Vagina (tissue), 2 donors: ENCODE results near the gene DNAH3. TPM values are rescaled to one million over a fixed set of nuclear protein-coding genes. Genes with fewer than 3 reads are reported as not detected.

Experiments
- DNase-seq, 2 donors: peaks; one replicate each; pipeline ENCODE4 v3.0.0-alpha.2; 2017; ENCODE audit errors: extremely low spot score in 2 of 2
- H3K27ac ChIP-seq: fragments of 200-600 bp; sonication (generic); one replicate; pipeline ENCODE4 v1.5.1; 2019
- H3K27me3 ChIP-seq: fragments of 200-600 bp; sonication (generic); one replicate; pipeline ENCODE4 v1.5.1; 2019
- H3K36me3 ChIP-seq, 2 donors: fragments of 200-600 bp; sonication (generic); one replicate each; pipeline ENCODE4 v1.5.1; 2017 to 2019
- H3K4me1 ChIP-seq: fragments of 200-600 bp; sonication (generic); one replicate; pipeline ENCODE4 v1.5.1; 2019
- H3K4me3 ChIP-seq, 2 donors: fragments of 200-600 bp; sonication (generic); 1 replicate in 1 of 2; 2 replicates in 1 of 2; pipeline ENCODE4 v1.5.1; 2016 to 2019
- H3K9me3 ChIP-seq: fragments of 200-600 bp; sonication (generic); one replicate; pipeline ENCODE4 v1.5.1; 2019
- CTCF ChIP-seq, 3 experiments: fragments of 450-650 bp in 2 of 3; fragments of 200-600 bp in 1 of 3; sonication (generic) in 1 of 3; IDR thresholded peaks; one replicate each; pipeline ENCODE4 v1.5.1; 2017 to 2019; ENCODE audit warnings: antibody characterized with exemption in 3 of 3, mild to moderate bottlenecking in 2 of 3, moderate library complexity in 2 of 3
- POLR2A ChIP-seq, 2 donors: fragments of 450-650 bp; IDR thresholded peaks; one replicate each; pipeline ENCODE4 v1.6.1; 2017; ENCODE audit warnings: antibody characterized with exemption in 2 of 2, mild to moderate bottlenecking in 2 of 2, moderate library complexity in 2 of 2
- POLR2AphosphoS5 ChIP-seq, 2 donors: sonication (generic); formaldehyde crosslinking; IDR thresholded peaks; one replicate each; pipeline ENCODE4 v1.9.0; 2017; ENCODE audit warnings: antibody characterized with exemption in 2 of 2, mild to moderate bottlenecking in 2 of 2, low read depth in 1 of 2; ENCODE audit not compliant: insufficient read depth in 1 of 2
- intact Hi-C: fragments of 100-400 bp; cut with DNase I; formaldehyde crosslinking; loops from one replicate; pipeline ENCODE4 v1.15.1; 2023
- total RNA-seq: library from RNA; depleted of rRNA; stranded (reverse); fragments of >200 nt; gene quantifications from one replicate; pipeline ENCODE4 v1.2.3, GENCODE V29; 2016

DNAH3 gene
- total RNA-seq, 1 donor from 2014 or later: 0.25 TPM

GRCh38 chr16:21186326-21186691 lies 35.7 kb upstream of the DNAH3 start:
- DNase-seq: no peak
- Histone ChIP-seq H3K27ac (no peak overlapping the region), H3K4me1 (no peaks in the 10 kb centered on the region), H3K4me3 (no peak overlapping the region), H3K9me3 (no peaks in the 10 kb centered on the region), H3K36me3 (peaks cover 0 to 10% of the 10 kb centered on the region in 2 donors), H3K27me3 (no peaks in the 10 kb centered on the region)
- intact Hi-C loops: loop anchor here (10.0 kb wide), 1 partner anchor 118 kb away; no protein-coding TSS in a partner anchor
- TF ChIP-seq POLR2AphosphoS5 (IDR thresholded peaks at IDR 0.05; ENCODE audit: insufficient read depth in 1 of 2, low read depth in 1 of 2) (no peak), CTCF (IDR thresholded peaks at IDR 0.05) (no peak), POLR2A (IDR thresholded peaks at IDR 0.05) (no peak)

GRCh38 chr16:21185659-21186325 lies 35.1 kb upstream of the DNAH3 start:
- Histone ChIP-seq H3K9me3 (no peaks in the 10 kb centered on the region), H3K36me3 (peaks cover 0 to 15% of the 10 kb centered on the region in 2 donors), H3K27me3 (no peaks in the 10 kb centered on the region), H3K4me3 (no peak overlapping the region), H3K4me1 (no peaks in the 10 kb centered on the region), H3K27ac (no peak overlapping the region)
- no peak for DNase-seq
- intact Hi-C loops: loop anchor here (10.0 kb wide), 1 partner anchor 119 kb away; no protein-coding TSS in a partner anchor
- TF ChIP-seq POLR2AphosphoS5 (IDR thresholded peaks at IDR 0.05; ENCODE audit: insufficient read depth in 1 of 2, low read depth in 1 of 2) (no peak), POLR2A (IDR thresholded peaks at IDR 0.05) (no peak), CTCF (IDR thresholded peaks at IDR 0.05) (no peak)

GRCh38 chr16:21184834-21185233 lies 34.2 kb upstream of the DNAH3 start:
- intact Hi-C loops: loop anchor here (10.0 kb wide), 1 partner anchor 120 kb away; no protein-coding TSS in a partner anchor
- Histone ChIP-seq H3K36me3 (peaks cover 0 to 24% of the 10 kb centered on the region in 2 donors), H3K27ac (no peak overlapping the region), H3K4me1 (no peaks in the 10 kb centered on the region), H3K27me3 (no peaks in the 10 kb centered on the region), H3K9me3 (no peaks in the 10 kb centered on the region), H3K4me3 (no peak overlapping the region)
- TF ChIP-seq CTCF (IDR thresholded peaks at IDR 0.05) (no peak), POLR2AphosphoS5 (IDR thresholded peaks at IDR 0.05; ENCODE audit: insufficient read depth in 1 of 2, low read depth in 1 of 2) (no peak), POLR2A (IDR thresholded peaks at IDR 0.05) (no peak)
- no peak for DNase-seq

- Histone ChIP-seq H3K36me3 (peaks cover 0 to 32% of the 10 kb centered on the region in 2 donors), H3K27me3 (no peaks in the 10 kb centered on the region), H3K4me1 (no peaks in the 10 kb centered on the region), H3K27ac (no peak overlapping the region), H3K9me3 (no peaks in the 10 kb centered on the region), H3K4me3 (no peak overlapping the region)
- no peak for TF ChIP-seq POLR2AphosphoS5 (IDR thresholded peaks at IDR 0.05; ENCODE audit: insufficient read depth in 1 of 2, low read depth in 1 of 2)
- intact Hi-C loops: loop anchor here (10.0 kb wide), 1 partner anchor 121 kb away; no protein-coding TSS in a partner anchor
- DNase-seq: no peak
Measured at GRCh38 chr16:21183995-21184394, 33.3 kb upstream of the DNAH3 start.

- Histone ChIP-seq H3K36me3 (peaks cover 0 to 70% of the 10 kb centered on the region in 2 donors), H3K4me3 (no peak overlapping the region), H3K27ac (no peak overlapping the region), H3K9me3 (no peaks in the 10 kb centered on the region), H3K27me3 (no peaks in the 10 kb centered on the region), H3K4me1 (no peaks in the 10 kb centered on the region)
- DNase-seq: no peak
- no peak for TF ChIP-seq POLR2AphosphoS5 (IDR thresholded peaks at IDR 0.05; ENCODE audit: insufficient read depth in 1 of 2, low read depth in 1 of 2)
- TF ChIP-seq POLR2A (IDR thresholded peaks at IDR 0.05): no peak
- no peak for TF ChIP-seq CTCF (IDR thresholded peaks at IDR 0.05)
- intact Hi-C loops: loop anchor here (10.0 kb wide), 1 partner anchor 125 kb away; no protein-coding TSS in a partner anchor
Measured at GRCh38 chr16:21179983-21180365, 29.3 kb upstream of the DNAH3 start.
